Glutamatergic neuron (in vitro differentiated cells): Measurements from ENCODE around the gene TRIM60. TPM values are rescaled to one million over a fixed set of nuclear protein-coding genes. Genes with fewer than 3 reads are reported as not detected.
"Not testable (repeated sequence)": the region's sequence is repeated elsewhere in the genome, so short reads cannot be mapped to it uniquely, and the experiment has no call there.

ENCODE experiments used
- DNase-seq: peaks from one replicate; pipeline ENCODE4 v3.0.0; 2022
- H3K27ac Mint-ChIP-seq: one replicate; pipeline ENCODE4 v1.8.0; 2020; ENCODE audit warnings: mild to moderate bottlenecking, mixed read lengths, inconsistent platforms; ENCODE audit not compliant: unreplicated experiment
- H3K27me3 Mint-ChIP-seq: one replicate; pipeline ENCODE4 v1.8.0; 2020; ENCODE audit warnings: mild to moderate bottlenecking, moderate library complexity, mixed read lengths, inconsistent platforms; ENCODE audit not compliant: unreplicated experiment
- H3K36me3 Mint-ChIP-seq: one replicate; pipeline ENCODE4 v1.8.0; 2020; ENCODE audit warnings: mild to moderate bottlenecking, mixed read lengths, inconsistent platforms; ENCODE audit not compliant: unreplicated experiment
- H3K4me1 Mint-ChIP-seq: one replicate; pipeline ENCODE4 v1.8.0; 2020; ENCODE audit warnings: mild to moderate bottlenecking, low read depth, mixed read lengths, inconsistent platforms; ENCODE audit not compliant: unreplicated experiment
- H3K4me3 Mint-ChIP-seq: one replicate; pipeline ENCODE4 v1.8.0; 2020; ENCODE audit warnings: mild to moderate bottlenecking, mixed read lengths, inconsistent platforms; ENCODE audit not compliant: unreplicated experiment
- H3K9me3 Mint-ChIP-seq: one replicate; pipeline ENCODE4 v1.8.0; 2020; ENCODE audit warnings: mild to moderate bottlenecking, moderate library complexity, mixed read lengths, inconsistent platforms; ENCODE audit not compliant: unreplicated experiment
- CTCF ChIP-seq: fragments of 200-600 bp; sonication (generic); IDR thresholded peaks from one replicate; pipeline ENCODE4 v1.5.0; 2021; ENCODE audit not compliant: partially characterized antibody, unreplicated experiment
- long read RNA-seq: library from polyadenylated mRNA; unstranded; transcript quantifications from one replicate; pipeline ENCODE4 v2.0.0, GENCODE V29; 2020; ENCODE audit not compliant: unreplicated experiment
- total RNA-seq: library from RNA; stranded (reverse); fragmentation: NEBNext Ultra II Directional; extraction: Animal tissue kit (Norgen Biotek cat#: 25700); gene quantifications from one replicate; pipeline ENCODE4 v1.2.1, GENCODE V29; 2021; ENCODE audit not compliant: unreplicated experiment

The TRIM60 gene
- not detected for total RNA-seq
- long read RNA-seq, result 0 reads

DNA sequence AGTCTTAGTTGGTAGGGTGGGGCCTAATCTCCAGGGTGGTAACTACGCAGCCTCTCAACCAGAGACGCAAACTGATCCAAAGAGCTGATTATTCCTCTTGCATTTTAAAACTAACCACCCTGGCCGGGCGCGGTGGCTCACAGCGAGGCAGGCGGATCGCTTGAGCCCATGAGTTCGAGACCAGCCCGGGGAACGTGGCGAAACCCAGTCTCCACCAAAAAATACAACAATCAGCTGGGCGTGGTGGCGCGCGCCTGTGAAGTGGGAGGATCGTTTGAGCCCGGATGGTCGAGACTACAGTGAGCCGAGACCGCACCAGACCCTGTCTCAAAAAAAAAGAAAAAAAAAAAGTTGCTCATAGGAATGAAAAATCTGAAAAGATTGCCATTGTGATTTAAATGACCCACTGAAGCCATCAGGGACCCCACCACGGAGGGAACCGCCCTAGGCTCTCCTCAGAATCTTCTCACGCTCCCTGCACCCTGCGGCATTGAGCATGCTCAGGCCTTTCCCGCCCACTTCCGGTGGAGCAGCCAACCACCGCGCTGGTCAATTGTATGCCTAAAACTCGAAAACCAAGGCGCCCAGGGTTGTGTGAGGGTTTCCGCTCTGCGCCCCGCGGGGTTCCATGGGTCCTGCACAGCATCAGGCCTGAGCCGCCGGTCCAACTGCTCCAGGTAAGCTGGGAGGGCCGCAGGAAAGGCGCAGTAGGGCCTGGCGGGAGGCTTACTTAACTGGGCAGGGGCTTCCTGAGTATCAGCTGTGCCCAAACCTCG lies at the start of gene TRIM60:
TSS of gene TRIM60 (plus strand) at position 564 of the 776 bp plus-strand sequence. CDS start 8,074 bp downstream, outside the sequence.
- H3K27ac Mint-ChIP-seq, result no peak within 1 kb of the TSS
- H3K27me3 Mint-ChIP-seq, result peaks cover 2% of the 10 kb centered on the region
- DNase-seq, result no peak
- TF ChIP-seq CTCF, result no peak
- no peak within 1 kb of the TSS for H3K4me3 Mint-ChIP-seq
- H3K36me3 Mint-ChIP-seq, result no peaks in the 10 kb centered on the region
- H3K4me1 Mint-ChIP-seq, result no peaks in the 10 kb centered on the region
- peaks cover 1% of the 10 kb centered on the region for H3K9me3 Mint-ChIP-seq

DNA sequence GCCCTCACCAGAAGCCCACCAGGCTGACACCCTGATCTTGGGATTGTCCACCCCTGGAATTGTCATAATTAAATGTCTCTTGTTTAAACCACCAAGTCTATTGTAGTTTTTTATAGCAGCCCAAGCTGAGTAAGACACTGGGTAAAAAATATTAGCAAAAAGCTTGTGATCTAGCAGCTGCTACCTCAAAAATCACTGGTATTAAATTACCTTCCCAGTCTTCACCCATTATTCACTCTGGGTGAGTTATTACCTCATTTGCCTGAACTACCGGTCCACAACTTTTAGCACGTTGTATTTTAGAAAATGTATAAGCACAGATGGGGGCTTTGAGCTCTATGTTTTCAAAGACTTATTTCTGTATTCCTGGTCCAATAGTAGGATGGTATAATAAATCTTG lies 42.3 kb upstream of the TRIM60 start:
- Mint-ChIP-seq H3K36me3 (no peaks in the 10 kb centered on the region), H3K27me3 (peaks cover 10% of the 10 kb centered on the region), H3K27ac (peak overlapping the region; percentile 90), H3K4me3 (no peak overlapping the region), H3K9me3 (peaks cover 9% of the 10 kb centered on the region), H3K4me1 (peaks cover 32% of the 10 kb centered on the region)
- TF ChIP-seq CTCF, result no peak
- no peak for DNase-seq

GRCh38 chr4:164990786-164991185 lies 41.0 kb upstream of the TRIM60 start:
- H3K27me3 Mint-ChIP-seq, result peaks cover 10% of the 10 kb centered on the region
- H3K4me1 Mint-ChIP-seq, result peaks cover 35% of the 10 kb centered on the region
- DNase-seq, H3K36me3 Mint-ChIP-seq, H3K9me3 Mint-ChIP-seq: not testable (repeated sequence)
- peak overlapping the region; percentile 57 for H3K4me3 Mint-ChIP-seq
- H3K27ac Mint-ChIP-seq, result peak overlapping the region; percentile 90

DNA sequence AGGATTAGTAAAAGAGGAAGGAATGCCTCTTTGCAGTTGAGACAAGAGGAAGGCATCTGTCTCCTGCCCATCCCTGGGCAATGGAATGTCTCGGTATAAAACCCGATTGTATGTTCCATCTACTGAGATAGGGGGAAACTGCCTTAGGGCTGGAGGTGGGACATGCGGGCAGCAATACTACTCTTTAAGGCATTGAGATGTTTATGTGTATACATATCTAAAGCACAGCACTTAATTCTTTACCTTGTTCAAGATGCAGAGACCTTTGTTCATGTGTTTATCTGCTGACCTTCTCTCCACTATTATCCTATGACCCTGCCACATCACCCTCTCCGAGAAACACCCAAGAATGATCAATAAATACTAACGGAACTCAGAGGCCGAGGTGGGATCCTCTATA lies 35.7 kb upstream of the TRIM60 start:
- H3K9me3 Mint-ChIP-seq, H3K27me3 Mint-ChIP-seq, H3K36me3 Mint-ChIP-seq, H3K4me3 Mint-ChIP-seq, DNase-seq: not testable (repeated sequence)
- Mint-ChIP-seq H3K27ac (peak overlapping the region; percentile 6), H3K4me1 (peaks cover 25% of the 10 kb centered on the region)

DNA sequence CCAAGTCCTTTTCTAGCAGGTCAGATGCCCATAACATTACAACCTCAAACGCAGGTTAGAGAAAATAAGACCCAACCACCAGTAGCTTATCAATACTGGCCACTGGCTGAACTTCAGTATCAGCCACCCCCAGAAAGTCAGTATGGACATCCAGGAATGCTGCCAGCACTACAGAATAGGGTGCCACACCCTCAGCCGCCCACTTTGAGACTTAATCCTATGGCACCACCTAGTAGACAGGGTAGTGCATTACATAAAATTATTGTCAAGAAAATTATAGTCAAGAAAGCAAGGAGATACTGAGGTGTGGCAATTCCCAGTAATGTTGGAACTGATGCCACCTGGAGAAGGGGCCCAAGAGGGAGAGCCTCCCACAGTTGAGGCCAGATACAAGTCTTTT lies 34.5 kb upstream of the TRIM60 start:
- Mint-ChIP-seq H3K4me3 (no peak overlapping the region), H3K36me3 (no peaks in the 10 kb centered on the region), H3K27ac (no peak overlapping the region), H3K4me1 (peaks cover 23% of the 10 kb centered on the region), H3K9me3 (no peaks in the 10 kb centered on the region), H3K27me3 (peaks cover 2% of the 10 kb centered on the region)
- DNase-seq, result no peak
- TF ChIP-seq CTCF, result no peak

DNA sequence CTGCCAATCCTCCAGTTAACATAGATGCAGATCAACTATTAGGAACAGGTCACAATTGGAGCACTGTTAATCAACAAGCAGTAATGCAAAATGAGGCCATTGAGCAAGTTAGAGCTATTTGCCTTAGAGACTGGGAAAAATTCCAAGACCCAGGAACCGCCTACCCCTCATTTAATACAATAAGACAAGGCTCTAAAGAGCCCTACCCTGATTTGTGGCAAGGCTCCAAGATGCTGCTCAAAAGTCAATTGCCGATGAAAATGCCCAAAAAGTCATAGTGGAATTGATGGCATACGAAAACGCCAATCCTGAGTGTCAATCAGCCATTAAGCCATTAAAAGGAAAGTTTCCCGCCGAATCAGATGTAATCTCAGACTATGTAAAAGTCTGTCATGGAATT lies 33.9 kb upstream of the TRIM60 start:
- no peak overlapping the region for H3K27ac Mint-ChIP-seq
- H3K9me3 Mint-ChIP-seq, result no peaks in the 10 kb centered on the region
- TF ChIP-seq CTCF, result no peak
- H3K36me3 Mint-ChIP-seq, result no peaks in the 10 kb centered on the region
- no peak for DNase-seq
- peaks cover 26% of the 10 kb centered on the region for H3K4me1 Mint-ChIP-seq
- H3K4me3 Mint-ChIP-seq, result no peak overlapping the region
- peaks cover 2% of the 10 kb centered on the region for H3K27me3 Mint-ChIP-seq

DNA sequence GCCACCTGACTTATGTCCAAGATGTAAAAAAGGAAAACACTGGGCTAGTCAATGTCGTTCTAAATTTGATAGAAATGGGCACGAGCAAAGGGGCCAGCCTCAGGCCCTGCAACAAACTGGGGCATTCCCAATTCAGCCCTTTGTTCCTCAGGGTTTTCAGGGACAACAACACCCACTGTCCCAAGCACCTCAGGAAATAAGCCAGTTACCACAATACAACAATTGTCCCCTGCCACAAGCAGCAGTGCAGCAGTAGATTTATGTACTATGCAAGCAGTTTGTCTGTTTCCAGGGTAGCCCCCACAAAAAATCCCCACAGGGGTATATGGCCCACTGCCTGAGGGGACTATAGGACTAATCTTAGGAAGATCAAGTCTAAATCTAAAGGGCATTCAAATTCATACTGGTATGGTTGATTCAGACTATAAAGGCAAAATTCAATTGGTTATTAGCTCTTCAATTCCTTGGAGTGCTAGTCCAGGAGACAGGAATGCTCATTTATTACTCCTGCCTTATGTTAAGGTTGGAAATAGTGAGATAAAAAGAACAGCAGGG lies 33.2 kb upstream of the TRIM60 start:
- not testable (repeated sequence) for H3K4me3 Mint-ChIP-seq, H3K36me3 Mint-ChIP-seq, H3K27me3 Mint-ChIP-seq, H3K9me3 Mint-ChIP-seq, DNase-seq
- Mint-ChIP-seq H3K27ac (peak overlapping the region; percentile 78), H3K4me1 (peaks cover 27% of the 10 kb centered on the region)

DNA sequence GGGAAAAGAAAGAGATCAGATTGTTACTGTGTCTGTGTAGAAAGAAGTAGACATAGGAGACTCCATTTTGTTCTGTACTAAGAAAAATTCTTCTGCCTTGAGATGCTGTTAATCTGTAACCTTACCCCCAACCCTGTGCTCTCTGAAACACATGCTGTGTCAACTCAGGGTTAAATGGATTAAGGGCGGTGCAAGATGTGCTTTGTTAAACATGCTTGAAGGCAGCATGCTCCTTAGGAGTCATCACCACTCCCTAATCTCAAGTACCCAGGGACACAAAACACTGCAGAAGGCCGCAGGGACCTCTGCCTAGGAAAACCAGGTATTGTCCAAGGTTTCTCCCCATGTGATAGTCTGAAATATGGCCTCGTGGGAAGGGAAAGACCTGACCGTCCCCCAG lies 29.8 kb upstream of the TRIM60 start:
- DNase-seq, H3K4me3 Mint-ChIP-seq, H3K27me3 Mint-ChIP-seq, H3K36me3 Mint-ChIP-seq, H3K9me3 Mint-ChIP-seq: not testable (repeated sequence)
- Mint-ChIP-seq H3K4me1 (peaks cover 23% of the 10 kb centered on the region), H3K27ac (peak overlapping the region; percentile 45)
